OCI-LY7 (cell line): ENCODE data around the gene MBD3L2.

Source experiments
- EZH2phosphoT487 ChIP-seq: fragments of 200-600 bp; sonication (generic); IDR thresholded peaks from 2 replicates; pipeline ENCODE4 v1.6.1; 2018; ENCODE audit warnings: low read depth, borderline replicate concordance, mild to moderate bottlenecking, mixed run types, antibody characterized with exemption, low read length, moderate library complexity, mixed read lengths
- TF ChIP-seq, protein P1 (sequence below): fragments of 200-600 bp; sonication (generic); conservative IDR thresholded peaks from 2 replicates; pipeline ENCODE4 v1.5.1; 2014; ENCODE audit warnings: mild to moderate bottlenecking, antibody characterized with exemption, low read length, moderate library complexity, mixed read lengths

DNA sequence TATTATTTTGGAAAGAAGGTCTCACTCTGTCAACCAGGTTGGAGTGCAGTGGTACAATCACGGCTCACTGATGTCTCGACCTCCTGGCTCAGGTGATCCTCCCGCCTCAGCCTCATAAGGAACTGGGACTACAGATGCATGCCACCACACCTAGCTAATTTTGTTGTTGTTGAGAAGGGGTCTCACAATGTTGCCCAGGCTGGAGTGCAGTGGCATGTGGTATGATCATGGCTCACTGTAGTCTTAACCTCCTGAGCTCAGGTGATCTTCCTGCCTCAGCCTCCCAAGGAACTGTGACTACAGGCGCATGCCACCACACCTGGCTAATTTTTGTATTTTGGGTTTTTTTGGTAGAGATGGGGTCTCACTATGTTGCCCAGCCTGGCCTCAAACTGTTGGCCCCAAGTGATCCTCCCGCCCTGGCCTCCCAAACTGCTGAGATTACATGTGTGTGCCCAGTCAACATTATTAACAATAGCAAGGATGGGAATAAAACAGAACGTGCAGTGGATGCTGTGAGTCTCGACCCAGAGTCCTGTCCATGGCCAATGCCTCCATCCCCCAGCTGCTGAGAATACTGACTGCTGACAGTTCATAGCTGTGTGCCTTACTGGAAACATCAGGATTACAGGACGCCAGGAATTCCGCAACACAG lies 14.8 kb downstream of the MBD3L2 start:
- TF ChIP-seq, protein P1, sequence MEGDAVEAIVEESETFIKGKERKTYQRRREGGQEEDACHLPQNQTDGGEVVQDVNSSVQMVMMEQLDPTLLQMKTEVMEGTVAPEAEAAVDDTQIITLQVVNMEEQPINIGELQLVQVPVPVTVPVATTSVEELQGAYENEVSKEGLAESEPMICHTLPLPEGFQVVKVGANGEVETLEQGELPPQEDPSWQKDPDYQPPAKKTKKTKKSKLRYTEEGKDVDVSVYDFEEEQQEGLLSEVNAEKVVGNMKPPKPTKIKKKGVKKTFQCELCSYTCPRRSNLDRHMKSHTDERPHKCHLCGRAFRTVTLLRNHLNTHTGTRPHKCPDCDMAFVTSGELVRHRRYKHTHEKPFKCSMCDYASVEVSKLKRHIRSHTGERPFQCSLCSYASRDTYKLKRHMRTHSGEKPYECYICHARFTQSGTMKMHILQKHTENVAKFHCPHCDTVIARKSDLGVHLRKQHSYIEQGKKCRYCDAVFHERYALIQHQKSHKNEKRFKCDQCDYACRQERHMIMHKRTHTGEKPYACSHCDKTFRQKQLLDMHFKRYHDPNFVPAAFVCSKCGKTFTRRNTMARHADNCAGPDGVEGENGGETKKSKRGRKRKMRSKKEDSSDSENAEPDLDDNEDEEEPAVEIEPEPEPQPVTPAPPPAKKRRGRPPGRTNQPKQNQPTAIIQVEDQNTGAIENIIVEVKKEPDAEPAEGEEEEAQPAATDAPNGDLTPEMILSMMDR, result no peak
- TF ChIP-seq EZH2phosphoT487, result no peak
